HUES6 (cell line): Measurements from ENCODE around the gene SLC25A21.
A peak's percentile ranks its signal among the peaks of the same experiment; 100 is the strongest.
"Not testable (repeated sequence)": the region's sequence is repeated elsewhere in the genome, so short reads cannot be mapped to it uniquely, and the experiment has no call there.

Experiments used
- H3K27ac ChIP-seq: 2 replicates; pipeline ENCODE4 v1.7.0; 2013; ENCODE audit warnings: low read depth, mild to moderate bottlenecking, low read length, inconsistent platforms
- H3K27me3 ChIP-seq: 2 replicates; pipeline ENCODE4 v1.6.1; 2013; ENCODE audit warnings: low read length; ENCODE audit not compliant: control insufficient read depth, insufficient read depth
- H3K36me3 ChIP-seq: 2 replicates; pipeline ENCODE4 v1.6.1; 2013; ENCODE audit warnings: low read length; ENCODE audit not compliant: control insufficient read depth, insufficient read depth
- H3K4me1 ChIP-seq: 2 replicates; pipeline ENCODE4 v1.6.1; 2013; ENCODE audit warnings: low read length; ENCODE audit not compliant: control insufficient read depth, insufficient read depth
- H3K4me3 ChIP-seq: 2 replicates; pipeline ENCODE4 v1.5.1; 2013; ENCODE audit warnings: low read depth, low read length
- H3K9ac ChIP-seq: one replicate; pipeline ENCODE4 v1.6.1; 2013; ENCODE audit warnings: mild to moderate bottlenecking, low read length
- H3K9me3 ChIP-seq: 2 replicates; pipeline ENCODE4 v1.6.1; 2013; ENCODE audit warnings: low read depth, low read length; ENCODE audit not compliant: control insufficient read depth, insufficient read depth

Gene SLC25A21

GRCh38 chr14:37186865-37187264, 14.5 kb upstream of the SLC25A21 start:
- H3K9me3 ChIP-seq, result no peaks in the 10 kb centered on the region
- no peak overlapping the region for H3K4me3 ChIP-seq
- no peak overlapping the region for H3K27ac ChIP-seq
- H3K9ac ChIP-seq, result no peak overlapping the region
- H3K27me3 ChIP-seq, result no peaks in the 10 kb centered on the region
- peaks cover 5% of the 10 kb centered on the region; the same call in 1 of the 2 replicates for H3K4me1 ChIP-seq
- H3K36me3 ChIP-seq, result no peaks in the 10 kb centered on the region

GRCh38 chr14:37185670-37186069, 13.3 kb upstream of the SLC25A21 start:
- Histone ChIP-seq H3K27me3 (no peaks in the 10 kb centered on the region), H3K9me3 (no peaks in the 10 kb centered on the region)

GRCh38 chr14:37184520-37184919, 12.1 kb upstream of the SLC25A21 start:
- not testable (repeated sequence) for H3K27ac ChIP-seq, H3K9ac ChIP-seq, H3K9me3 ChIP-seq, H3K4me3 ChIP-seq, H3K4me1 ChIP-seq, H3K27me3 ChIP-seq, H3K36me3 ChIP-seq

More at GRCh38 chr14:37185670-37186069, 13.3 kb upstream of the SLC25A21 start:
- H3K27ac ChIP-seq, result no peak overlapping the region
- no peak overlapping the region for H3K4me3 ChIP-seq
- H3K36me3 ChIP-seq, result no peaks in the 10 kb centered on the region
- H3K9ac ChIP-seq, result no peak overlapping the region
- H3K4me1 ChIP-seq, result peaks cover 5% of the 10 kb centered on the region; the same call in 1 of the 2 replicates

- Histone ChIP-seq H3K27me3 (no peaks in the 10 kb centered on the region), H3K9ac (no peak overlapping the region), H3K36me3 (no peaks in the 10 kb centered on the region), H3K27ac (no peak overlapping the region), H3K4me1 (no peaks in the 10 kb centered on the region), H3K4me3 (no peak overlapping the region), H3K9me3 (no peaks in the 10 kb centered on the region)
Observed at GRCh38 chr14:37181441-37181840, 9.0 kb upstream of the SLC25A21 start.

GRCh38 chr14:37180886-37181285, 8.5 kb upstream of the SLC25A21 start:
- not testable (repeated sequence) for H3K4me3 ChIP-seq, H3K4me1 ChIP-seq, H3K27me3 ChIP-seq, H3K27ac ChIP-seq, H3K9me3 ChIP-seq, H3K9ac ChIP-seq, H3K36me3 ChIP-seq

- Histone ChIP-seq H3K36me3 (no peaks in the 10 kb centered on the region), H3K9ac (no peak overlapping the region), H3K27me3 (no peaks in the 10 kb centered on the region), H3K4me3 (no peak overlapping the region), H3K27ac (no peak overlapping the region), H3K4me1 (no peaks in the 10 kb centered on the region), H3K9me3 (no peaks in the 10 kb centered on the region)
Observed at GRCh38 chr14:37179896-37180502, 7.6 kb upstream of the SLC25A21 start.

GRCh38 chr14:37172936-37173614, 669 bp upstream of the SLC25A21 start:
- peak overlapping the region; percentile 89; the same call in 1 of the 2 replicates for H3K27ac ChIP-seq
- peak overlapping the region; percentile 89 for H3K4me3 ChIP-seq
- no peaks in the 10 kb centered on the region for H3K36me3 ChIP-seq
- H3K9me3 ChIP-seq, result no peaks in the 10 kb centered on the region
- H3K9ac ChIP-seq, result peak overlapping the region; percentile 90
- H3K4me1 ChIP-seq, result peaks cover 20% of the 10 kb centered on the region
- no peaks in the 10 kb centered on the region for H3K27me3 ChIP-seq

- peak overlapping the region; percentile 89 for H3K27ac ChIP-seq
- H3K9me3 ChIP-seq, result no peaks in the 10 kb centered on the region
- H3K4me1 ChIP-seq, result peaks cover 31% of the 10 kb centered on the region
- no peaks in the 10 kb centered on the region for H3K36me3 ChIP-seq
- H3K9ac ChIP-seq, result peak overlapping the region; percentile 90
- peak overlapping the region; percentile 89 for H3K4me3 ChIP-seq
- H3K27me3 ChIP-seq, result no peaks in the 10 kb centered on the region
Observed at GRCh38 chr14:37171678-37172023, 755 bp downstream of the SLC25A21 start.

GRCh38 chr14:37170993-37171392, 1.4 kb downstream of the SLC25A21 start:
- Histone ChIP-seq H3K9ac (no peak overlapping the region), H3K36me3 (no peaks in the 10 kb centered on the region), H3K4me3 (no peak overlapping the region), H3K9me3 (no peaks in the 10 kb centered on the region), H3K27ac (no peak overlapping the region), H3K27me3 (no peaks in the 10 kb centered on the region), H3K4me1 (peaks cover 31% of the 10 kb centered on the region)

- H3K27ac ChIP-seq, result no peak overlapping the region
- H3K9ac ChIP-seq, result no peak overlapping the region
- no peaks in the 10 kb centered on the region for H3K9me3 ChIP-seq
Observed at GRCh38 chr14:37170237-37170636, 2.2 kb downstream of the SLC25A21 start.

GRCh38 chr14:37168721-37169120, 3.7 kb downstream of the SLC25A21 start:
- Histone ChIP-seq H3K27me3 (no peaks in the 10 kb centered on the region), H3K4me3 (no peak overlapping the region), H3K36me3 (no peaks in the 10 kb centered on the region), H3K9me3 (no peaks in the 10 kb centered on the region), H3K4me1 (peaks cover 35% of the 10 kb centered on the region), H3K27ac (no peak overlapping the region; the same call in 1 of the 2 replicates), H3K9ac (no peak overlapping the region)

More at GRCh38 chr14:37170237-37170636, 2.2 kb downstream of the SLC25A21 start:
- H3K4me3 ChIP-seq, result no peak overlapping the region
- H3K36me3 ChIP-seq, result no peaks in the 10 kb centered on the region
- H3K4me1 ChIP-seq, result peaks cover 35% of the 10 kb centered on the region
- no peaks in the 10 kb centered on the region for H3K27me3 ChIP-seq
